Left ventricle myocardium inferior (tissue), 1 donor: ENCODE results near the gene GSTM1. TPM values are rescaled to one million over a fixed set of nuclear protein-coding genes. Genes with fewer than 3 reads are reported as not detected.
"Not testable (repeated sequence)": the region's sequence is repeated elsewhere in the genome, so short reads cannot be mapped to it uniquely, and the experiment has no call there.

Source experiments
- DNase-seq: peaks from one replicate; pipeline ENCODE4 v3.0.0-alpha.2; 2020
- H3K27ac ChIP-seq: fragments of 200-600 bp; replicated peaks from 2 replicates; pipeline ENCODE4 v1.8.0; 2021
- H3K27me3 ChIP-seq: fragments of 200-600 bp; 2 replicates; pipeline ENCODE4 v1.8.0; 2021; ENCODE audit warnings: low read depth
- H3K36me3 ChIP-seq: fragments of 200-600 bp; 2 replicates; pipeline ENCODE4 v1.8.0; 2021
- H3K4me1 ChIP-seq: fragments of 200-600 bp; 2 replicates; pipeline ENCODE4 v1.8.0; 2021
- H3K4me3 ChIP-seq: fragments of 200-600 bp; 2 replicates; pipeline ENCODE4 v1.8.0; 2021; ENCODE audit warnings: mild to moderate bottlenecking, moderate library complexity
- H3K9me3 ChIP-seq: fragments of 200-600 bp; replicated peaks from 2 replicates; pipeline ENCODE4 v1.8.0; 2021
- intact Hi-C: fragments of 100-400 bp; cut with micrococcal nuclease; formaldehyde crosslinking; loops from one replicate; pipeline ENCODE4 v1.11.0; 2022
- total RNA-seq: library from RNA; stranded (reverse); fragmentation: NEBNext Ultra II Directional; extraction: Animal tissue kit (Norgen Biotek cat#: 25700); gene quantifications from one replicate; pipeline ENCODE4 v1.2.1, GENCODE V29; 2021
- TF ChIP-seq, protein P1 (sequence below): fragments of 200-600 bp; IDR thresholded peaks from 2 replicates; pipeline ENCODE4 v1.8.0; 2021; ENCODE audit warnings: antibody characterized with exemption, mild to moderate bottlenecking, borderline replicate concordance
- donor health status: DM: no; HTN: yes; CAD: no; lungs with severe emphysema.

The GSTM1 gene
- total RNA-seq, 1 donor from 2014 or later = not detected

DNA sequence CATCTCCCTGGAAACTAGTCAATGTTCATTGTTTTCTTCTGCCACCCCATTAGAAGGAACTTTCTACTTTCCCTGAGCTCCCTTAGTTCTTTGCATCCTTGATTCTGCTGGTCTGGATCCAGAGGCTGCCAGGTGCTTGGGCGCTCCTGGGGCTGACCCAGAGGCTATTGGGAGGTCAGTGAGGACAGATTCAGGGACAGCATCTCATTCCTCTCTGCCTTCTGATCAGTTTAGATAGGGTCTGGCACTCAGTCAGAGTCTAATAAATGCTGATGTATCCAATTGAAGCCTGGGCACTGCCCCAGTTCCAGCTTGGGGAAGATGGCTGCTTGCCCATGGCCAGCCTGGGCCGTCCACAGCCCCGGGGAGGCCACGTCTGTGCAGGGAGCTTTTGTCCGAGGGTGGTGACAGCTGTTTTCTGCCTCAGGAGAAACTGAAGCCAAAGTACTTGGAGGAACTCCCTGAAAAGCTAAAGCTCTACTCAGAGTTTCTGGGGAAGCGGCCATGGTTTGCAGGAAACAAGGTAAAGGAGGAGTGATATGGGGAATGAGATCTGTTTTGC is 2.3 kb downstream of the GSTM1 start:
- intact Hi-C loops = no loop called here
- no peak overlapping the region for H3K27ac ChIP-seq
- no peaks in the 10 kb centered on the region for H3K36me3 ChIP-seq
- no peak for DNase-seq
- no peaks in the 10 kb centered on the region for H3K9me3 ChIP-seq
- no peaks in the 10 kb centered on the region for H3K27me3 ChIP-seq
- no peak overlapping the region for H3K4me3 ChIP-seq
- TF ChIP-seq, protein P1, sequence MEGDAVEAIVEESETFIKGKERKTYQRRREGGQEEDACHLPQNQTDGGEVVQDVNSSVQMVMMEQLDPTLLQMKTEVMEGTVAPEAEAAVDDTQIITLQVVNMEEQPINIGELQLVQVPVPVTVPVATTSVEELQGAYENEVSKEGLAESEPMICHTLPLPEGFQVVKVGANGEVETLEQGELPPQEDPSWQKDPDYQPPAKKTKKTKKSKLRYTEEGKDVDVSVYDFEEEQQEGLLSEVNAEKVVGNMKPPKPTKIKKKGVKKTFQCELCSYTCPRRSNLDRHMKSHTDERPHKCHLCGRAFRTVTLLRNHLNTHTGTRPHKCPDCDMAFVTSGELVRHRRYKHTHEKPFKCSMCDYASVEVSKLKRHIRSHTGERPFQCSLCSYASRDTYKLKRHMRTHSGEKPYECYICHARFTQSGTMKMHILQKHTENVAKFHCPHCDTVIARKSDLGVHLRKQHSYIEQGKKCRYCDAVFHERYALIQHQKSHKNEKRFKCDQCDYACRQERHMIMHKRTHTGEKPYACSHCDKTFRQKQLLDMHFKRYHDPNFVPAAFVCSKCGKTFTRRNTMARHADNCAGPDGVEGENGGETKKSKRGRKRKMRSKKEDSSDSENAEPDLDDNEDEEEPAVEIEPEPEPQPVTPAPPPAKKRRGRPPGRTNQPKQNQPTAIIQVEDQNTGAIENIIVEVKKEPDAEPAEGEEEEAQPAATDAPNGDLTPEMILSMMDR = no peak
- no peaks in the 10 kb centered on the region for H3K4me1 ChIP-seq

GRCh38 chr1:109691759-109692158 is 4.1 kb downstream of the GSTM1 start:
- H3K27ac ChIP-seq = no peak overlapping the region
- DNase-seq = no peak
- no peaks in the 10 kb centered on the region for H3K9me3 ChIP-seq
- intact Hi-C loops = no loop called here
- no peak overlapping the region for H3K4me3 ChIP-seq
- no peaks in the 10 kb centered on the region for H3K27me3 ChIP-seq
- no peaks in the 10 kb centered on the region for H3K36me3 ChIP-seq
- H3K4me1 ChIP-seq = no peaks in the 10 kb centered on the region
- TF ChIP-seq, protein P1 = no peak

GRCh38 chr1:109694400-109694799 is 6.8 kb downstream of the GSTM1 start:
- H3K4me1 ChIP-seq, H3K4me3 ChIP-seq, H3K27ac ChIP-seq, H3K36me3 ChIP-seq, DNase-seq, H3K9me3 ChIP-seq, intact Hi-C loops, H3K27me3 ChIP-seq: not testable (repeated sequence)

GRCh38 chr1:109695138-109695537 is 7.5 kb downstream of the GSTM1 start:
- H3K4me3 ChIP-seq, intact Hi-C loops, H3K36me3 ChIP-seq, DNase-seq, H3K27me3 ChIP-seq, H3K9me3 ChIP-seq, H3K4me1 ChIP-seq, H3K27ac ChIP-seq: not testable (repeated sequence)

DNA sequence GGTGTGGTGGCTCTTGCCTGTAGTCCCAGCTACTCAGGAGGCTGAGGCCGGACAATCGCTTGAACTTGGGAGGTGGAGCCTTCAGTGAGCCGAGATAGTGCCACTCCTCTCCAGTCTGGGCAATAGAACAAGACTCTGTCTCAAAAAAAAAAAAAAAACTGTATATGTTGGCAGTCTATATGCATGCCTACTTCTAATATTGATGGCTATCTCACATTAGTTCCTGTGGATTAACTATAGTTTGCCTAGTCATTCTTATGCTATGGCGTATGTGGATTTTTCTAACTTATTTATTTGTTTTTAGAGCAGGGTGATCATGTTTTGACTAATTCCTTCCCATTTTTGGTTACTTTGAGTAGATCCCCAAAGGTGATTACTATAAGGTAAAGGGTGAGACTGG is 9.4 kb downstream of the GSTM1 start:
- intact Hi-C loops = no loop called here
- TF ChIP-seq, protein P1 = no peak
- Histone ChIP-seq H3K27ac (no peak overlapping the region), H3K4me3 (no peak overlapping the region), H3K36me3 (no peaks in the 10 kb centered on the region), H3K4me1 (no peaks in the 10 kb centered on the region), H3K27me3 (no peaks in the 10 kb centered on the region), H3K9me3 (no peaks in the 10 kb centered on the region)
- no peak for DNase-seq

GRCh38 chr1:109697861-109698260 is 10.2 kb downstream of the GSTM1 start:
- H3K27ac ChIP-seq, intact Hi-C loops, H3K4me3 ChIP-seq, H3K4me1 ChIP-seq, H3K9me3 ChIP-seq, DNase-seq, H3K36me3 ChIP-seq, H3K27me3 ChIP-seq: not testable (repeated sequence)

DNA sequence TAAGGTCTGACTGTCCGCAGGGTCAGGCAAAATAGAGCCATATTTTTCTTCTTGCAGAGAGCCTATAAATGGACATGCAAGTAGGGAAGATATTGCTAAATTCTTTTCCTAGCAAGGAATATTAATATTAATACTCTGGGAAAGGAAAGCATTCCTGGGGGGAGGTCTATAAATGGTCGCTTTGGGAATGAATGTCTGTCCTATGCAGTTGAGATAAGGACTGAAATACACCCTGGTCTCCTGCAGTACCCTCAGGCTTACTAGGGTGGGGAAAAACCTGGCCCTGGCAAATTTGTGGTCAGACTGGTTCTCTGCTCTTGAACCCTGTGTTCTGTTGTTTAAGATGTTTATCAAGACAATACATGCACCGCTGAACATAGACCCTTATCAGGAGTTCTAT is 15.3 kb downstream of the GSTM1 start:
- H3K4me3 ChIP-seq, H3K36me3 ChIP-seq, DNase-seq, H3K9me3 ChIP-seq, H3K4me1 ChIP-seq, H3K27ac ChIP-seq, intact Hi-C loops, H3K27me3 ChIP-seq: not testable (repeated sequence)

DNA sequence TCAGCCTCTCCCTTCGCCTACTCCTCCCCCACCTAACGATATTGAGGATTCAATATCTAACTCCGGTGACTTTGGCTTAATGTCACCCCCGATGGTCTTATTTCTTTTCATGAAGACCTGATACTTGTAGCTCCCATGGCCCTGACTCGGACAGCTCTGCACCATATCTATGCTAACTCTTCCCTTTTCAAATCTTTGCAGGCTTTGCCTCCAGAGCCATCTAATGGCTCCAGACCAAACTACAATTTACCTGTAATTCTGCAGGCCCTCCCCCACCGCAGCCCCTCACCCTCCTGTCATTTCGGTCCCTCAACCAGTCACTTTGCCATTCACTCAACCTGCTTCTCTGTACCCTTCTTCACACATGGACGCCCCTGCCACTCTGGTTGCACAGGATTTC is 16.6 kb downstream of the GSTM1 start:
- no peaks in the 10 kb centered on the region for H3K4me1 ChIP-seq
- no peak for DNase-seq
- no peak overlapping the region for H3K4me3 ChIP-seq
- H3K27ac ChIP-seq = no peak overlapping the region
- H3K27me3 ChIP-seq = no peaks in the 10 kb centered on the region
- peaks cover 20% of the 10 kb centered on the region for H3K9me3 ChIP-seq
- intact Hi-C loops = no loop called here
- TF ChIP-seq, protein P1 = no peak
- no peaks in the 10 kb centered on the region for H3K36me3 ChIP-seq
